NCI-H1436 (cell line): Measurements from ENCODE around the gene ASF1A.
A peak's percentile ranks its signal among the peaks of the same experiment; 100 is the strongest.
"Not testable (repeated sequence)": the region's sequence is repeated elsewhere in the genome, so short reads cannot be mapped to it uniquely, and the experiment has no call there.

Source experiments
- DNase-seq: peaks from one replicate; lab custom pipeline; 2025; lab: John Stamatoyannopoulos, UW

ASF1A gene

GRCh38 chr6:118893807-118894424 lies at the start of gene ASF1A:
Gene ASF1A, plus strand, starts transcription at chr6:118894152. Its CDS starts 262 bp downstream, at chr6:118894414.
- DNase-seq: peak; percentile 96

- no peak for DNase-seq
These were observed 49.0 kb upstream of the ASF1A start for GRCh38 chr6:118844915-118845314.

- DNase-seq: no peak
These were observed 40.5 kb upstream of the ASF1A start for GRCh38 chr6:118853408-118853807.

- DNase-seq: no peak
These were observed 37.7 kb upstream of the ASF1A start for GRCh38 chr6:118856301-118856700.

- no peak for DNase-seq
These were observed 34.4 kb upstream of the ASF1A start for GRCh38 chr6:118859517-118860064.

GRCh38 chr6:118860363-118860762 lies 33.6 kb upstream of the ASF1A start:
- DNase-seq: no peak

- no peak for DNase-seq
These were observed 33.1 kb upstream of the ASF1A start for GRCh38 chr6:118860880-118861279.

GRCh38 chr6:118862443-118862842 lies 31.5 kb upstream of the ASF1A start:
- no peak for DNase-seq

- DNase-seq: no peak
These were observed 29.4 kb upstream of the ASF1A start for GRCh38 chr6:118864341-118865099.

- DNase-seq: no peak
These were observed 28.9 kb upstream of the ASF1A start for GRCh38 chr6:118865100-118865391.

- DNase-seq: no peak
These were observed 26.8 kb upstream of the ASF1A start for GRCh38 chr6:118867181-118867580.

- DNase-seq: not testable (repeated sequence)
These were observed 25.1 kb upstream of the ASF1A start for GRCh38 chr6:118868901-118869300.

- DNase-seq: no peak
These were observed 24.6 kb upstream of the ASF1A start for GRCh38 chr6:118869350-118869749.

- DNase-seq: no peak
These were observed 23.9 kb upstream of the ASF1A start for GRCh38 chr6:118869894-118870589.

- no peak for DNase-seq
These were observed 22.6 kb upstream of the ASF1A start for GRCh38 chr6:118871331-118871730.

- DNase-seq: no peak
These were observed 21.6 kb upstream of the ASF1A start for GRCh38 chr6:118872318-118872717.

- DNase-seq: no peak
These were observed 21.2 kb upstream of the ASF1A start for GRCh38 chr6:118872726-118873125.

- DNase-seq: no peak
These were observed 20.7 kb upstream of the ASF1A start for GRCh38 chr6:118873239-118873638.

GRCh38 chr6:118875672-118876071 lies 18.3 kb upstream of the ASF1A start:
- DNase-seq: peak; percentile 35

- DNase-seq: no peak
These were observed 17.8 kb upstream of the ASF1A start for GRCh38 chr6:118876198-118876597.

GRCh38 chr6:118876814-118877213 lies 17.1 kb upstream of the ASF1A start:
- no peak for DNase-seq

GRCh38 chr6:118877806-118878205 lies 16.1 kb upstream of the ASF1A start:
- no peak for DNase-seq
